Activated CD4-positive, alpha-beta T cell treated with anti-CD3 and anti-CD28 coated beads, Interleukin-2, amount 50 U/mL, for 16 hours (primary cell): Measurements from ENCODE around the gene PDE4D.

Experiments
- DNase-seq: peaks from one replicate; pipeline ENCODE4 v3.0.0-alpha.2; 2020

Gene PDE4D

GRCh38 chr5:59188419-59189225 is 704.9 kb downstream of the PDE4D start:
- peak; percentile 76 for DNase-seq

- DNase-seq: no peak
These were observed 705.7 kb downstream of the PDE4D start for GRCh38 chr5:59187857-59188256.

- DNase-seq: no peak
These were observed 706.9 kb downstream of the PDE4D start for GRCh38 chr5:59186623-59187022.

GRCh38 chr5:59185757-59186385 is 707.7 kb downstream of the PDE4D start:
- no peak for DNase-seq

GRCh38 chr5:59184769-59185168 is 708.8 kb downstream of the PDE4D start:
- DNase-seq: no peak

GRCh38 chr5:59182760-59183159 is 710.8 kb downstream of the PDE4D start:
- no peak for DNase-seq

GRCh38 chr5:59180515-59180914 is 713.0 kb downstream of the PDE4D start:
- DNase-seq: no peak

- DNase-seq: no peak
These were observed 713.8 kb downstream of the PDE4D start for GRCh38 chr5:59179704-59180103.

GRCh38 chr5:59178482-59178881 is 715.0 kb downstream of the PDE4D start:
- no peak for DNase-seq

GRCh38 chr5:59178071-59178470 is 715.5 kb downstream of the PDE4D start:
- peak; percentile 23 for DNase-seq

- no peak for DNase-seq
These were observed 715.9 kb downstream of the PDE4D start for GRCh38 chr5:59177644-59178043.

GRCh38 chr5:59174248-59174844 is 719.2 kb downstream of the PDE4D start:
- peak; percentile 59 for DNase-seq

- no peak for DNase-seq
These were observed 719.9 kb downstream of the PDE4D start for GRCh38 chr5:59173578-59173977.

- no peak for DNase-seq
These were observed 722.4 kb downstream of the PDE4D start for GRCh38 chr5:59171131-59171530.

GRCh38 chr5:59169768-59170150 is 723.8 kb downstream of the PDE4D start:
- DNase-seq: no peak

- no peak for DNase-seq
These were observed 724.3 kb downstream of the PDE4D start for GRCh38 chr5:59169081-59169767.

- DNase-seq: no peak
These were observed 725.5 kb downstream of the PDE4D start for GRCh38 chr5:59168067-59168466.

- DNase-seq: no peak
These were observed 729.3 kb downstream of the PDE4D start for GRCh38 chr5:59164041-59164830.

GRCh38 chr5:59161221-59162105 is 732.1 kb downstream of the PDE4D start:
- DNase-seq: no peak

- no peak for DNase-seq
These were observed 734.7 kb downstream of the PDE4D start for GRCh38 chr5:59158637-59159391.

- no peak for DNase-seq
These were observed 735.4 kb downstream of the PDE4D start for GRCh38 chr5:59158165-59158564.
